ENCODE data around the gene ROMO1.
A peak's percentile ranks its signal among the peaks of the same experiment; 100 is the strongest.
"Not testable (repeated sequence)": the region's sequence is repeated elsewhere in the genome, so short reads cannot be mapped to it uniquely, and the experiment has no call there.

ROMO1 gene

GRCh38 chr20:35685368-35685767 lies 13.8 kb upstream of the ROMO1 start:
- FAIRE-seq = not testable (repeated sequence)

- FAIRE-seq = not testable (repeated sequence)
Measured at GRCh38 chr20:35686872-35687271, 12.3 kb upstream of the ROMO1 start.

DNA sequence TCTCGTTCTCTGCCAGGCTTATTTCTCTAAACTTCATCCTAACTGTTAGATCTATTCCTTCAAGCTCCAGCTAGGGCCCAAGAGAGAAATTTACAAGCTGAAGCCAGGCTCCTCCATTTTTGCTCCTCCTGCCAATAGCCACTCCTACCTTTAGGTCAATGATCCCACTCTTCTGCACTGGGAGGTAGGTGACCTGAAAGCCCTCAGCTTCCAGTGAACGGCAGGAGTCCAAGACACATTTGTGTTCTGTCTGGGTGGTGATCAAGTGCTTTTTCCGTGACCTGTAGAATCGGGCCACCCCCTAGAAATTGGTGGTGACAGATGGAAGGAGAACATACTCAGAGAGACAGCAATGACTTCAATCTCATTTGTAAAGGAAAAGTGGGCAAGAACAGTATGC lies 8.9 kb upstream of the ROMO1 start:
- no peak for FAIRE-seq

DNA sequence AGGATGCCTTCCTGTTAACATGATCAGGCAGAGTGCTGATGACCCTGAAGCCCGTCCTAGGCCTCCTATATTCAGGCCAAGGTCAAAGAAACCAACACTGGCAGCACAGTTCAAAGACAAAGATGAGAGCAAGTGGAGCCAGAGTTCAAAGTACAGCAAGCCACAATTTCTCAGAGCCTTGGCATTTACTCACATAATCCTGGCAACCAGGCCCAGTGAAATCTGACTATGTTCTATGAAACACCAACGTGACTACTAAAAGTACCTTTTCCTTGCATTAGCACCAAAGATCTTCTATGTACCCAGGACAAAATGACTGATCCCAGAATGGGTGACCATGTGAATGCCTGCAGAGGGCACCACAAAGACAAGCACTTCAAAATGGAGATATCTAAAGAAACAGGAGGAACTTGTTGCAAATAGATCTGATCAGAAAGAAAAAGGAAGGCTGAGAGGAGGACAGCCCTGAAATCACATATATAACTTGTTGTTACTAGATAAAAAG lies 3.9 kb upstream of the ROMO1 start:
- no peak for FAIRE-seq

- FAIRE-seq = no peak
Measured at GRCh38 chr20:35695978-35696377, 3.2 kb upstream of the ROMO1 start.

GRCh38 chr20:35697696-35698297 lies 1.4 kb upstream of the ROMO1 start:
- no peak for FAIRE-seq

- FAIRE-seq = no peak
Measured at GRCh38 chr20:35698298-35699126, 693 bp upstream of the ROMO1 start.

DNA sequence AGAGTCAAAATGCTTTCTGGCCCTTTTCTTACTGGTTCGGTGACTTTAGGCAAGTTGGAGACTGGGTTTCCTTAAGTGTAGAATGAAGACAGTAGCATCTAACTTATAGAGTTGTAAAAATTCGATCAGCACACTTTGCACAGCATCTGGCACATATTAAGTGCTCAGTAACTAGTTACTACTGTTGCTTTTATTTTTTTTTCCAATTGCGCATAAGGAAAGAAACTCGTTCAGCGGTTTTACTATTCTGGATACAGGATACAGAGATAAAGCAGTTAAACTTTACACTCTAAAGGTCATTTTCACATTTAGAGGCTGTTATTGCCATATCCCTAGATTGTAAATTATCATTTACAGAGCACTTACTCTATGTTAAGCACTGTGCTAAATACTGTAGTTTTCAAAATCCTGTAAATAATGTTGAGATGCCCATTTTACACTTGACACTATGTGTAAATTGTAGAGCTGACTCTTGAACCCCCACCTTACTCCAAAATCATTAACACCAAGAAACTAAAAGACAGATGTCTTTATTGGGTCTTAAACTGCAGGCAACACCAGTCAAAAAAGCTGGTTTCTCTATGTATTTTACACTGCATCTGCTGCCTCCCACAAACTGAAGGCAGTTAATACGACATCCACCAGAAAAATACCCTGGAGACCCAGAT lies 886 bp downstream of the ROMO1 start:
- FAIRE-seq = no peak

DNA sequence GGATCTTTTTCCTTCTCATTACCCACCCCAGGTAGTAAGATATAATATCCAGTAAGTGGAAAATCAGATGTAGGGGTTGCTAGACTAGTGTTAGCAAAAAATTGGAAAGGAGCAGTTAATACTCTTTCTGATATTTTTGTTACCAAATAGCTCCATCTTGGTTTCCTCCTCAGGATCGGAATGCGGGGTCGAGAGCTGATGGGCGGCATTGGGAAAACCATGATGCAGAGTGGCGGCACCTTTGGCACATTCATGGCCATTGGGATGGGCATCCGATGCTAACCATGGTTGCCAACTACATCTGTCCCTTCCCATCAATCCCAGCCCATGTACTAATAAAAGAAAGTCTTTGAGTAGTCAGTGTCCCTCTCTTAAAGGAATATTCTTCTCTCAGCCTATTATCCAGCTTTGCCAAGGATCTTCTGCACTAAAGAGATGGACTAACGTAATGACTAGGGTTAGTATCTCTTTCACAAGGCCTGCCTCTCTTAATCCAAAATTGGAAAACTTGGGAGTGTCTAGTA lies 1.5 kb downstream of the ROMO1 start:
- no peak for FAIRE-seq

DNA sequence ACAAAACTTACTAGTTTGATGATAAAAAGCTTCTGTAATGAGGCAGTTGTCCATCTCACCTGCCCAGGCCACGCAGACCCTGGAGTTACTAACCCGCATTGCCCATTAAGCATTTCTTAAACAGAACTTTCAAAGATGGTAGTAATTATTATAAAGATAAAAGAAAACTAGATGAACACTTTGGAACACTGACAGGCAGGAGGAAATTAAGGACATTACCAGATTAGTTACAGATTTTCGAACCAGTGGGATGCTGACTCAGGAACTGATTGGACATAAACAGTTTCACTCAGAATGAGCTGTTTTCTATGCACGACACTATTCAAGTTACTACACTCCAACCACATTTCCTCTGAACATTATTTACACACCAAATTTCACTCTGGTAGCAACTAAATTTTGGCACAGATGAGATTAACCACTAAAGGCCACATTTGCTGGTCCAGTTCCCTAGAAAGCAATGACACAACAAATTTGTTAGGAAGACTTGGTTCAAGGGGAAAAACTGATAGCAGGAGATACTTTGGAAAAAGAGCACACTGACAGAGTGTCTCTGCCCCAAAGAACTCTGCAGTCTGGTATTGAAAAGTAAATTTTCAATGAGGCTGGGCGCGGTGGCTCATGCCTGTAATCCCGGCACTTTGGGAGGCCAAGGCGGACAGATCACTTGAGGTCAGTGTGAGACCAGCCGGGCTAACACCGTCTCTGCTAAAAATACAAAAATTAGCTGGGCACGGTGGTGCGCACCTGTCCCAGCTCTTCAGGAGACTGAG lies 3.0 kb downstream of the ROMO1 start:
- no peak for FAIRE-seq

DNA sequence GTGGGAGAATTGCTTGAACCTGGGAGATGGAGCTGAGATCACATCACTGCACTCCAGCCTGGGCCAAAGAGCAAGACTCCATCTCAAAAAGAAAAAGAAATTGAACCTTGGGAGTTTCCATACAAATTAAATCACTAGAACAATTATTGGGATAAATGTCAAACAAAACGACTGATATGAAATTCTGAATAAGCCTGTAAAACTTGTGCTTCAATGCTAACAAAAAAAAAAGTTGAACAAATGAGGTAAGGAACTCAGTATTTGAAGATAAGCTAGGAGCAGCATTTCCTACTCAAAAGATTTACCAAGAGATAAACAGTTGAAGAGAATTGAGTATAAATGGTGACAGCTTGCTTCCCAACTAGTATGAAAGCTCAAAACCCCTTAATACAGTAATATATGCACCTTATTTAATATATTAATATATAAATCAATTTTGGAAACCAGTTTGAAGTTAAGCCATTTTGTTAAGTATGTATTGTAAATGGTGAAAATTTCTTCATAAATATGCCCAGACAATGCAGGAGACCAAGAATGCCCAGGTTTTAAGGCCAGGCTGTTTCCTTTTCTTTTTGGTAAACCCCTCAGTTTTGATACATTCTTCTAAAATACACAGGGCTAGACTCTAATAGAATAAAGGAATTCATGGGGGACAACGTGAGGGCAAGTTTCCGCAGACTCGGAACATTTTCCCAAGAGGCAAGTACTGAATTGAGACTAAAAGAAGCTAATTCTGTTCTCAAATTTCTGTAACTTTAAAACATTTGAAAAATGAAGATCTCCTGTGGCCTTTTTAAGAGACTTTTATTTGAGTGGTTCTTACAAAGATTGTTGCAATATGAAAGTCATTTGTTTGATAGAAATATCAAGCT lies 3.9 kb downstream of the ROMO1 start:
- FAIRE-seq = no peak

DNA sequence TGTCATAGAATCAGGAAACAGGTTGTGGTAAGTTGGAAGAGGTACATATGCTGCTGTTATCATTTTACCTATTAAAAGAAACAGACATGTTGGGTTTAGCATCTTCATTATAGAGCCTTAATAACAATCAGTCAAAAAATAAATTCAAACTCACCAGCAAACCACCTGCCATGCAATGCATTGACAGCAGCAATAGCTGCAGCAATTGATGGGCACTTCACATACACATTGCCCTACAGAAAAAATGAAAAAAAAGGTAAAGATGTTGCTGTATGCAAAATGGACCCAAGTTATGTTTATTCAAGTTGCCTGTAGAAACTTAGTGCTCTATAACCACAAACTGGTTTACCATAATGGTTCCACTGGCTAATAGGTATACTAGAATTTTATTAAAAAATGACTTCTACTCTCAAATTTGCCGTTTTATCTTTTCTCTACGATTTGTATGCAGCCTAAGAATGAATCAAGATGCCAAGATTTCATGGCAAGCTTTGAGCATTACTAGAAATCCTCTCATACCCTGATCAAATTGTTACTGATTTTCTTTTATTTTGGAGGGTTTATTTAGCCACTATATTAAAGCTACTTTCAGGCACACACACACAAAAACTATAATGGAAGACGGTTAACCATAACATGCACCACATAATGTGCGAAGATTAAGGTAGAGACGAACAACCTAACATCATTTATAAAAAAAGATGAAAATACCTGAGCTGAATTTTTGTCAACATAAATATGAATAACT lies 5.5 kb downstream of the ROMO1 start:
- FAIRE-seq = no peak

GRCh38 chr20:35705894-35706293 lies 6.7 kb downstream of the ROMO1 start:
- not testable (repeated sequence) for FAIRE-seq

DNA sequence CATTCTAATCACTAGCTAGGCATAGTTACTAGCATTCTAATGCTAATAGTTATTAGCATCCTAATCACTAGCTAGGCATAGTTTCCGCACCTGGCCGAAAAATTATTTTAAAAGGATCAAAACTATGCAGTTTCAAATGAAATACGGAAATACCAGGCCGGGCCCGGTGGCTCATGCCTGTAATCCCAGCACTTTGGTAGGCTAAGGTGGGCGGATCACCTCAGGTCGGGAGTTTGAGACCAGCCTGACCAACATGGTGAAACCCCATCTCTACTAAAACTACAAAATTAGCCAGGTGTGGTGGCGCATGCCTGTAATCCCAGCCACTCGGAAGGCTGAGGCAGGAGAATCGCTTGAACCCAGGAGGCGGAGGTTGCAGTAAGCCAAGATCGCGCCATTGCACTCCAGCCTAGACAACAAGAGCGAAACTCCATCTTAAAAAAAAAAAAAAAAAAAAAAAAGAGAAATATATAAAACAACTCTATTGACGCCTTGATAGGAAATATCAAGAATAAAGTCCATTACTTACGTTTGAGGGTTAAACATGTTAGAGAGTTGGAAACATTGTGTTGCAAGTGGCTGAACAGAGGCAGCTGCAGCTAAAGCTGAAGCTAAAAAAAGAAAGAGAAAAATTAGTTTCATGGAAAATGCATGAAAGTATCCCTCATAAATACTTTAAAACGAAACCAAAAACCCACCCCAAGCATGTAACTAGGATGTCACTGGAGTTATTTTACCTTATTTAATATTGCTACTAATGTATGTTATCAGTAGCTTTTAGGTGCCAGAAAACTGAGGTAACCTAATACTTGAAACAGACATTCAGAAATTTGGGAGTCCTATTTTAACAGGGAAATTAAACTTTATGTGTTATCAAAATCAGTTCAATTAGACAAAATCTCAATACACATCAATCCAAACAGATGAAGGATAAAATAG lies 7.7 kb downstream of the ROMO1 start:
- FAIRE-seq = peak; percentile 38

- peak; percentile 69 for FAIRE-seq
Measured at GRCh38 chr20:35708502-35708901, 9.3 kb downstream of the ROMO1 start.

GRCh38 chr20:35709259-35709658 lies 10.1 kb downstream of the ROMO1 start:
- FAIRE-seq = no peak

GRCh38 chr20:35710039-35710438 lies 10.8 kb downstream of the ROMO1 start:
- FAIRE-seq = no peak

- FAIRE-seq = no peak
Measured at GRCh38 chr20:35710884-35711587, 11.8 kb downstream of the ROMO1 start.

DNA sequence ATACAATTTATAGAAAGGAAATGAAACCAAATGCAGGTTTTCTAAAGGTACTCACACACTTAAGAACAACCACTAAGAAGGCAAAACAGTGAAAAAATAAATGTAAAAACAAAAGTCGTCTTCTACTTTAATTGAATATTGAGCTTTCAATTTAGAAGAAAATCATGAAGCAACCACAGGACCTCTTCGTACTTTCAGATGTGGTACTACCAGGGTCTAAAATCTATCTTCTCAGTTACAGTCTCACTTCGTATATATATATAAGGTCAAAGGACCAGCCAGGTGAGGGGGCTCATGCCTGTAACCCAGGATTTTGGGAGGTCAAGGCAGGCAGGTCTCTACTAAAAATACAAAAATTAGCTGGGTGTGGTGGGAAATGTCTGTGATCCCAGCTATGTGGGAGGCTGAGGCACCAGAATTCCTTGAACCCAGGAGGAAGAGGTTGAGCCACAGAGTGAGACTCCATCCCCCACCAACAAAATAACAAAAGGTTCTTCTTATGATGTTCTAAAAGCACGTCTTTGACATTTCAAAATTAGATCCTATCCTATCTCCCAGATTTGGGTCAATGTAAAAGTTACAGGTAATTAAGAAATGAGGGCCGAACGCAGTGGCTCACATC lies 12.5 kb downstream of the ROMO1 start:
- no peak for FAIRE-seq
